Stimulated activated CD4-positive, alpha-beta T cell treated with anti-CD3 and anti-CD28 coated beads, Interleukin-15, amount 100 ng/mL, for 24 hours (primary cell): ENCODE measurements around the gene CAPN8.

Experiments used
- DNase-seq: peaks from one replicate; pipeline ENCODE4 v3.0.0-alpha.2; 2020

CAPN8 gene

DNA sequence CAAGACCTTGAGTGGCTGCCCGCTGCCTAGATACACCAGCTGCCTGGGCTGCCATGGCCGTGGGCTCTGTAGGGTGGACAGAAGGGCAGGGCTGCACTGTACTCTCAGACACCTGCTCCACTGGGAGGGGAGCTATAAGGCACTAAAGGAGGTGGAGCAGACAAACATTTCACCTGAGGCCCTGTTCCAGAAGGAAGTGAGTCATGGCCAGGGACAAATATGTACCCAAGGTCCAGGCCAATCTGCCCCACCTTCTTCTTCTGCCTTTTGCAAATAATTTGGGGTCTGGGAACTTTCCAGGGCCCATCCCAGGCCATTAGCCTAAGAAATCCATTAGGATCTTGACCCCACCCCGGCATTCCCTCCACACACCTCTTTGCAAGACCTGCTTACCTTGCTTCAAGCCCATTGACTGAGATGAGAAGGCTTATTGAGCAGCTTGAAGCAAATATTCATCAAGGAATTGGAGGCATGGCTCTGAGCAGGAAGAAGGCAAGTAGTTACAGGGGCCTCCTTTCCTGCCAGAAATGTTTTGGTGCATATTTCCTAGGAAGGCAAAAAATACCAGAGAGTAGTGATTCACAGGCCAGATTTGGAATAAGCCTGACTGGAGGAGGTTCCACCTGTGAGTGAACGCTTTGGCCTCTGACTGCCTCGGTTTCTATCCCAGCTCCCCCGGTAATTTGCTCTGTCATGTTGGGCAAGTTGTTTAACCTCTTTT lies at the start of gene CAPN8:
TSS of gene CAPN8 (minus strand) at position 110 of the 721 bp plus-strand sequence. CDS start at position 55, 55 bp downstream.
- no peak for DNase-seq

DNA sequence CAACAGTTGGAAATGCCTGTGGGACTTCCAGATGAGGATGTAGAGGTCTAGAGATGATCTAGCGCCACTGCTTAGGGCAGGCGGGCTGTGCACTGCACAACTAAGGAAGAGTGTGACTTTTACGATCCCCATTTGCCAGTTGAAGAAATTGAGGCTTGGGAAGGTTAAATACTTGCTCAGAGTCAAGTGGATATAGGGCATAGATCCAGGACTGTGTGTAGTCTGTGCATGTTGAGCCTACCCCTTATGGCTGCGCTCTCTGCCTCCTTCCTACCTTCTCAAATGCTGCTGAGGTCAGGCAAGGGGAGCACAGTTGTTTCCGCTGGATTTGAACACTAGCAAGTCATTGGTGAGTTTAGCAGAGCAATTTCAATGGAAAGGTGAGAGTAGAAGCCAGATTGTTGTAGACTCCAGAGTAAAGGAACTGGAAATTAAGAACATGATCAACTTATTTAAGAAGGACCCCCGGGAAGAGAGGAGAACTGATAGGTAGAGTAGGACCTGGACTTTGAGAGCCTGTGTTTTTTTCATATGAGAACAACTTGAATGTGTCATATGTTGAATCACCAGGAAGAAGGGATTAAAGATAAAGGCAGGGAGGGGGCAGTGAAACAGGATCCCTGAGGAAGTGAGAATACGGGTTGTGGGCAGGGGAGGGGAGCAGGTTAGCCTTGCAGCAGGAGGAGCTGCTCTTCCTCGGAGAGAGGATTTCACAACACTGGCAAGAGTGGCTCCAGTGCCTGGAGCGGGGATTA lies 49.5 kb upstream of the CAPN8 start:
- DNase-seq = no peak

DNA sequence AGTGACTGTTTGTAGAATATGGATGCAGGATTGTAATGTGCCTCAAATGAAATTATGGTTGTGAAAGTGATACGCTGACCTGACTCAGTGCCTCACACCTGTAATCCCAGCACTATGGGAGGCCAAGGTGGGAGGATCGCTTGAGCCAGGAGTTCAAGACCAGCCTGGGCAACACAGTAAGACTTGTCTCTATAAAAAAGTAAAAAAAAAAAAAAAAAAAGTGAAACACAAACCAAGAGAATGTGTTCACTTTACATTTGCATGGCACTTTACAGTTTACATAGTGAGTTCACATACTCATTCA lies 48.9 kb upstream of the CAPN8 start:
- DNase-seq = no peak

DNA sequence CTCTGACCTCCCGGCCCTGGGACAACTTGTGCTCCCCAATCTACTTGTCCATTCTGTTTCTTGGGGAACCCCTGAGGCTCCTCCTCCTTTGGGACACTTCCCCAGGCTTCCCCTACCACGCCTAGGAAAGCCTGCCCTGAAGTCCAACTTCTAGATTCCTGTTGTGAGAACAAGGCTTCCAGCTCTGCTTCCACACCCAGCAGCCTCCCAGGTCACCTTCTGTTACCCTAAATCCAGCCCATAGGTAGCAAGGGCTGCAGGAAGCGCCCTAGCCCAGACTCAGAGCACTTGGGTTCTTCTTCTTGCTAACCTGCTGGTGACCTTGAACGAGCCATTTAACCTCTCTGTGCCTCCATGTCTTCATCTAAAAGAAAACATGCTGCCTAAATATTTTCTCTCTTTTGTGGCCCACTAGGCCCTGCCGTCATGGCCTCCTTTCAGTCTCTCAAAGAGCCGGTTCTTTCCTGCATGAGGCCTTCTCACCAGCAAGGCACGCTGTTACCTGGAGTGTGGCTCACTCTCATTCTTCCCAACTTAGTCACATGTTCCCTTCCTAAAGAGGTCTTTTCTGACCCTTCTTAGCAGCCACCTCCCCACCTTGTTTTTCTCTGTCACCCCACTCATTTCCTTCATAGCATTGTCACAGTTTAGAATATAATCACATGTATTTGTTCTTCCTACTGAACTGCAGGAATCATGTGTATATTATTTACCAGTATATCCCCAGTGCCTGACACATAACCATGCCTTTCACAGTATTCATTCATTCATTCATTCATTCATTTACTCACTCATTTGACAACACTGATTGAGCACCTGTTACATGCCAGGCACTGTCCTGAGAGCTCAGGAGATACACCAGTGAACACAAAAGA lies 48.3 kb upstream of the CAPN8 start:
- DNase-seq = peak; percentile 20

DNA sequence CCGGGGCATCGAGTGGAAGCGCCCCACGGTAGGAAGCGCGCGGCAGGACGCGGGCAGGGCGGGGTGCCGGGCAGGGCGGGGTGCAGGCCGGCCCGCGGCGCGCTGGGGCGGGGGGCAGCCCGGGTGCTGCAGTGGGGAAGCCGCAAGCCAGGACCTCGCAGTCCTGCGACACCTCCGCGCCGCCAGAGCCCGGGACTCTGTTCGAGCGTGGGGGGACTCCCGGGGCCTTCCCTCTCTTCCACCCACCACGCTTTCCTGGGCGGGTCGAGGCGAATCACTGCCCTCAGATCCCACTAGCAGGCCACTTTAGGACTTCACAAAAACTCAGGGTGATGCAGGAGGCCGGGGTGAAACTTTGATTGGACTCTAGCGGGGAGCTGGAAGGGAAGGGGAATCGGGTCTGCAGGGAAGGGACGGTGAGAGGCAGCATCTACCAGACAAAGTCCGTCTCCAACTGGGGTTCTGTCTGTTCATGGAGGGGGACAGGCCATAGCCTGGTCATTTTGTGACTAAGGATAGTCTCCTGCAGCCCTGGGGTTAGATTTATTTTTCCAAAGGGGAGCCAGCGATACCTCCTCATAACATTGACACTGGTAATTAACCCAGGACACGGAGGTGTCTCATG lies 47.5 kb upstream of the CAPN8 start:
- peak; percentile 60 for DNase-seq

DNA sequence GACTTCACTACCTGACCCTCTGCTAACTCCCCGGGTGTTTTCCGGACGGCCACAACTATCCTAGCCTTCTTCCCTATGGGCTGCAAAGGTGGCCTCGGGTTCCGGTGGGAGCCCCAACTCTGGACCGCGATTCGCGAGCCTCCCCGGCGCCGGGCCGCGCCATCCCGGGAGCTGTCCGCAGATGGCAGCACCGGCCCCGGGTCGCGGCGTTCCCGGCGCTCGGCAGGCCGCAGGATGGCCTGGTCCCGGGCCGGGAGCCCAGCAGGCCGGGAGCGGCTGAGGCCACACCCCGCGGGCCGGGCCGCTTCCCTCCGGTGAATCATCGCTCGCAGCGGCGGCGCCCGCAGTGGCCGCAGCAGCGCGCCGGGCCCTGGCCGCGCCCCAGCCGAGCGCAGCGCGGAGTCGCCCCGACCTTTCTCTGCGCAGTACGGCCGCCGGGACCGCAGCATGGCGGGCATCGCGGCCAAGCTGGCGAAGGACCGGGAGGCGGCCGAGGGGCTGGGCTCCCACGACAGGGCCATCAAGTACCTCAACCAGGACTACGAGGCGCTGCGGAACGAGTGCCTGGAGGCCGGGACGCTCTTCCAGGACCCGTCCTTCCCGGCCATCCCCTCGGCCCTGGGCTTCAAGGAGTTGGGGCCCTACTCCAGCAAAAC lies 46.8 kb upstream of the CAPN8 start, which contains the start of gene CAPN2:
TSS of gene CAPN2 (plus strand) at position 346 of the 656 bp plus-strand sequence. CDS start at position 448, 102 bp downstream.
- DNase-seq = peak; percentile 72

DNA sequence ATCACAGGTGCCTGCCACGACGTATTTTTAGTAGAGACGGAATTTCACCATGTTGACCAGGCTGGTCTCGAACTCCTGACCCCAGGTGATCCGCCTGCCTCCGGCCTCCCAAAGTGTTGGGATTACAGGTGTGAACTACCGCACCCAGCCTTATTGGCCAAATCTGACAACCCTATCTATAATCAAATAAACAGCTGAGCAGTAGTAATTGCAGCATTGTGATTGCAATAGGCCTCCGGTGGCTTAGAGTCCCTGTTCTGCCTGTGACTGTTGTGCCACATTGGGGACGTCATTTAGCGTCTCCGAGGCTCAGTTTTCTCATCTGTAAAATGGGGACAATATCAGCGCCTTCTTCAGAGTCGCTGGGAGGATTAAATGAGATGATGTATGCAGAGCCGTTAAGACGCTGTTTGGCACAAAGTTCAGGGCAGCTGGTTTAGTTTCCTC lies 46.3 kb upstream of the CAPN8 start:
- no peak for DNase-seq

DNA sequence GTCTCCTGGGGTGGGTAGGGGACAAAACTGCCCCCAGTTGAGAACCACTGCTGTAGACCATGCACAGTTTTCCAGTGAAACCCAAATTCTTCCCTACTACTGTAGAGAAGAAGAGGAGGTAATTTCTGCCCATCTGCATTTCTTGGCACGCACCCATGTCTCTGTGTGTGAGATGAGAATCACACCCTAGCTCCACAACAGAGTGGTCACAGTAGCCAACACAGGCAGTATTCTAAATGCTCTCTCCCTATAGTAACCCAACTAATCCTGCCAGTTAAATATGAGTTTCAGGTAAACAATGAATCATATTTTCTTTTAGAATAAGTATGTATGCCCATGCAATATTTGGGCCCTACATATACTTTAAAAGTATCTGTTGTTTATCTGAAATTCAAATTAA lies 45.7 kb upstream of the CAPN8 start:
- DNase-seq = no peak

DNA sequence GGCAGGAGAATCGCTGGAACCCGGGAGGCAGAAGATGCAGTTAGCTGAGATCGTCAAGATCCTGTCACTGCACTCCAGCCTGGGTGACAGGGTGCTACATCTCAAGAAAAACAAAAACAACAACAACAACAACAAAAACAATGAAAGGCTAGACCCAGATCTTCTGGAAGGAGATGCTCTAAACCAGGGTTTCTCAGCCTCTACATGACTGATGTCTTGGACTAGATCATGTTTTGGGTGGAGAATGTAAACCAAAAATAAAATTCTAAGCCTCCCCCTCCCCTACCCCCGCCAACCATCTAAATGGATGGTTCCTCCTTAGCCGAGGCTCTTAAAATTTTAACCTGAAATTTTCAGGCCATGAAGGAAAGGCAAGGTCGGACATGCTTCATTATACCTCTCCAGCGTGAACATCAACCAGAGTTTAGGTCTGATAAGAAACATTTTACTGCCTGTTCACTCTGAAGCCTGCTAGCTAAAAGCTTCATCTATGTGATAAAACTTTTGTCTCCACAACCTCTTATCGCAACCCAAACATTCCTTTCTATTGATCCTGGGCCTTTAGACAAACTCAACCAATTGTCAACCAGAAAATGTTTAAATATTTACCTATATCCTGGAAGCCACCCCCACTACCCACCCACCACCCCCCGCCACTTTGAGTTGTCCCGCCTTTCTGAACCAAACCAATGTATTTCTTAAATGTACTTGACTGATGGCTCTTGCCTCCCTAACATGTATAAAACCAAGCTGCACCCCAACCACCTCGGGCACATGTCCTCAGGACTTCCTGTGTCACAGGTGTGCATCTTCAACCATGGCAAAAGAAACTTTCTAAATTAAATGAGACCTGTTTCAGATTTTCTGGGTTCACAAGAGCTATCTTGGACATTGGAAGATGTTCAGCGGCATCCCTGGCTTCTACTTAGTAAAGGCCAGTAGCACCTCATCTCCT lies 45.0 kb upstream of the CAPN8 start:
- DNase-seq = no peak

DNA sequence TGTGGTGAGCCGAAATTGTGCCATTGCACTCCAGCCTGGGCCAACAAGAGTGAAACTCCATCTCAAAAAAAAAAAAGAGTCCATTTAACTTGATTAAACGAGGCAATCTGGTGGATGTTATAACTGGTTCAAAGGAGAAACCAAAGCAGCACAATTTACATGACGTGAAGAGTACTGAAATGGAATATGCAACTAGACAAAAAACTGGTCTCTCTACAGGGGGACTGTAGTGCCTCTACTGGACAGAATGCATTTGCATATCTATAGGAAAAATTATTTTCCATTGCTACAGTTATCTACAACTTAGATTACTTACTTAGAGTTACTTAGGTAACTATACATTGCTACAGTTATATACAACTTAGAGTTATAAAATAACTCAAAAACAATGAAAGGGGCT lies 44.1 kb upstream of the CAPN8 start:
- DNase-seq = no peak

DNA sequence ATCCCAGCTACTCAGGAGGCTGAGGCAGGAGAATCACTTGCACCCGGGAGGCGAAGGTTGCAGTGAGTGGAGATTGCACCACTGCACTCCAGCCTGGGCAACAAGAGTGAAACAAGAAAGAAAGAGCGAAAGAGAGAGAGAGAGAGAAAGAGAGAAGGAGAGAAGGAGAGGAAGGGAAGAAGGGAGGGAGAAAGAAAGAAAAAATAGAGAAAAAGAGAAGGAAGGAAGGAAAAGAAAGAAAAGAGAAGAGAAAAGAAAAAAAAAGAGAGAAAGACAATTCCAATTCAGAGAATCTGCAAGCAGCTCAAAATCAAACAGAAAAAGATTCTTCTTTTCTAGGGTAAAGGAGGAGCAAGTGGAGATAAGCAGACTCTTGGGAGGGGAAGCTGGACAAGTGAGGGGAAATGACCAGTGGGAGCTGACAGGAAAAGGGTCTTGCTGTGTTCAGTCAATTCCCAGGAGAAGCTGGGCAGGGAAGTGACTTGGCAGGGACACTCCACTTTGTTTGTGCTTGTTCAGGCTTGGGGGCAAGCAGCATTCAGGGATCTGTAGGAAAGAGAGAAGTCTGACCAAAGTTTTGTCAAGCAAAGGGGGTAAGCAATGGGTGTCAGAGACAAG lies 43.3 kb upstream of the CAPN8 start:
- DNase-seq = no peak

DNA sequence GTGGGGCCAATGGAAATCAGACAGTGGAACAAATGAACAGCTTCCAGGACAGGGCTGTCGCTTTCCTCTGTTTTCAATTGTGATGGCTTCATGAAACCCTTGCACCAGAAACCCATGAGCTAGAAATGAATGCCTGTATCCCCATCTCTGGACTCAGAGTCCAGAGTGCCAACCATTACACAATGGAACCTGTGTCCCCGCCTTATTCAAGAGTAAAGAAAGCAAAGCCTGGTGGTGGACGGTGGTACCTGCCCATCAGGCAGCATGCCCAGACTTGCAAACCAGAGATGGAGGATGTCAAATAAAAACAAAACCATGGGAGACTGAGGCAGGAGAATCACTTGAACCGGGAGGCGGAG lies 42.5 kb upstream of the CAPN8 start:
- DNase-seq = no peak

DNA sequence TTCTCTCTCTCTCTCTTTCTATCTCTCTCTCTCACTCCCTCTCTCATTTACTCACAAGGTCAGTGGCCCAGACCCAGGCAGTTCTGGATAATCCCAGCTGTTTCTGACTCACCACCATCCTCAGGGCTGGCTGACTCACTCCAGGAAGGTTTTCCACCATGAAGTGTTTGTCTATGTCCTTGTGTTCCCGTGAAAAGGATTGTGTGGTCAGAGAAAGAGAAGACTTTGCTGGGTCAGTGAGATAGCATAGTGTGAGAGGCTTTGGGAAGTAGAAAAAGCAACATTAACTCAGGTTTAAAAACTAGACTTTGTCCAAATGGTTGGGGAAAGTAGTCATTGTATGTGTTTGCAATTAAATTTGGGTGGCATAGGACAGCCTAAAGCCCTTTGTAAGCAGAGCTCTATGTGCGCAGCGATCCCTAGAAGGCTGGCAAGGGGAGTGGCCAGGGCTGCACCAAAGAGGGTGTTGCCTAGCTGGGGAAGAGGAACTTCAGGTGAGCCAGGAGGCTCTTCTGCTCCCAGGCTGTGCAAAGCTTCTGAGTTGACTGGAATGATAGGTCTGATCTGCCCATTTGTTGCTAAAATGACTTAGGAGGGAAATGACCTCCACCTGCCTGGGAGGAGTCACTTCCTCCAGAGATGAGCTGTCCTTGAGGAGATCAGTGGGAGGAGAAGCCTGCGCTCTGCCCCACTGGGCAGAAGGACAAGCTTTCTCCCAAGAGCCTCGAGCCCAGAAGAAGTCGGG lies 41.9 kb upstream of the CAPN8 start:
- DNase-seq = no peak

DNA sequence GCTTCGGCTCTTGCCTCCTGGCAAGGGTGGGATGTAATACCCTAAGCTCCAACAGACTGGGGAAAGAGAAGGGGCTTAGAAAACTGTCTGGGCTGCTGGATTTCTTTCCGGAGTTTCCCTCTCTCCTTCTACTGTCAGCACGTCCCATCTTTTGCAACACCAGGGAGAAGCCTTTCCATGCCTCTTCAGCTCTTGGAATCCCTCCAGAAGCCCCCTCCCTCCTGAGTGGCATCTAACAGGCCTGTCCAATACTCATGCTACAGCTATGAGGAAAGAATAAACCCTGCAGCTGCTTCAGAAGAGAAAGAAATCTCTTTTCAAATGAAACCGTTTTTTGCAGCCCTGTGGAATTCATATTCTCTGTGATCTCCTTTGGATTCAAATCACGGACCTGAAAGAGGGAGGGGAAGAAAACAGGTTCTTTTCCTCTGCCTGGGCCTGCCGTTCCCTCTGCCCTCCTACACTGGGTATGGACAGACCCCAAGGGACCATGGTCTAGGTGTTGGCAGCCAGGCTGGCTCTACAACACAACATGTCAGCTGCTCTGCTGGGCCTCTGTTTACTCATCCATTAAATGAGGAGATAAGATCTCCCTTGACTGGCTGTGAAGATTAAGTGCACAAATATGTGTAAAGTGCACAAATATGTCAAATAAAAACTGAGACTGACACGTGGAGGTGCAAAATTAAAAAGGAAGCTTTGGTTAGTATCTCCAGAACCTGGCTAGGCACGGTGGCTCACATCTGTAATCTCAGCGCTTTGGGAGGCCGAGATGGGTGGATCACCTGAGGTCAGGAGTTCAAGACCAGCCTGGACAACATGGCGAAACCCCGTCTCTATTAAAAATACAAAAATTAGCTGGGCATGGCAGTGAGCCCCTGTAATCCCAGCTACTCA lies 40.8 kb upstream of the CAPN8 start:
- DNase-seq = no peak

DNA sequence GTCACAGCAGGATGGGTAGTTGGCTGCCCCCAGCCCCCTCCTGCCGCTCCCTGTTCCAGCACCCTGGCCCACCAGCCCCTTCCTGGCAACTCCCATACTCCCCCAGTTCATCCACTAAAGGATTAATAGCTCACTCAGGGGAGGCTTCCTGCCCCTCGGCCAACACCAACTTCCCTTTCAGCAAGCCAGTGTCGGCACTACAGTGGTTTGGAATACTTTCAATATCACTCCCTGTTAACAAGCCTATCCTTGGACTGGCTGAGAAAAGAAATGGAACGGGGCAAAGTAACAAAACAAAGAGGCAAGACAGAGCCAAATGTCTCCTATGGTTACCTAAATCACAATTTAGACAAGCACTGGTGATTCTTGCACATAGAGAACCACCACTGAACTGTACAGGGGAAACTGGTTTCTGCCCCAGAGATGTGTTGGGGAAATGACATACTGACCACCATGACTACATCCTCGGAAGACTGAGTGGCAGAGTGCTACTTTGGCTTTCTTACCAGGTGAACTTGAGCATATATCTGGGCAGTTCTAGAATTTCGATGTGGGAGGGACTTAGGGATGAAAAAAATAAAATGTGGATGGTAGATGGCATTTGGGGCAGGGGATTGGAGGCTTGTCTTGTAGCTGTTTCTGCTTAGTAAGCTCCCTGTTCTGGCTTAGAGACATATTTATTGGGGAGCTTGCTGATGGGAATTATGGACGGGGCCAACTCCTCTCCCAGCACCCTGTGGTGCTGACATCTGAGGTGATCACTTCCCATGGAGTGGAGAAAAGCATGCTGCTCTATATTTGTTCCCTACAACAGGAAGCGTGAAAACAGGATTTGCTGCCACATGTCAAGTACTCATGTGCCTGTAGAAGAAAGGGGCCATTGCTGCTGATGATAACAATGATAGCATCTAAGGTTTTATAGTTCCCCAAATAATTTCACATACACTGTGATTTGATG lies 39.7 kb upstream of the CAPN8 start:
- no peak for DNase-seq

DNA sequence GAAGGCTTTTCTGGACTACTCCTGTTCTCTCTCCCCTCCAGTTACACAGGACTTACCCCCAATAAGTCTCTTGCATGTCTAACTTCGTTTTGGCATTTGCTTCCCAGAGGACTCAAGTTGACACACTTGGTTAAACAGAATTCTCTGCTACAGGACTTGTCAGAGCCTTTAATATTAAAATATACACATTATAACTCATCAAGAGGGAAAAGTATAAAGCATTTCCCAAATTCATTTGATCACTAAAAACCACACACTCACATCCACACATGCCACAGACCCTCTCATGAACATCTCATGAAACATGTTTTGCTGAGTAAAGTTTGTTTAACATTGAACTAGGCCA lies 38.1 kb upstream of the CAPN8 start:
- DNase-seq = no peak

DNA sequence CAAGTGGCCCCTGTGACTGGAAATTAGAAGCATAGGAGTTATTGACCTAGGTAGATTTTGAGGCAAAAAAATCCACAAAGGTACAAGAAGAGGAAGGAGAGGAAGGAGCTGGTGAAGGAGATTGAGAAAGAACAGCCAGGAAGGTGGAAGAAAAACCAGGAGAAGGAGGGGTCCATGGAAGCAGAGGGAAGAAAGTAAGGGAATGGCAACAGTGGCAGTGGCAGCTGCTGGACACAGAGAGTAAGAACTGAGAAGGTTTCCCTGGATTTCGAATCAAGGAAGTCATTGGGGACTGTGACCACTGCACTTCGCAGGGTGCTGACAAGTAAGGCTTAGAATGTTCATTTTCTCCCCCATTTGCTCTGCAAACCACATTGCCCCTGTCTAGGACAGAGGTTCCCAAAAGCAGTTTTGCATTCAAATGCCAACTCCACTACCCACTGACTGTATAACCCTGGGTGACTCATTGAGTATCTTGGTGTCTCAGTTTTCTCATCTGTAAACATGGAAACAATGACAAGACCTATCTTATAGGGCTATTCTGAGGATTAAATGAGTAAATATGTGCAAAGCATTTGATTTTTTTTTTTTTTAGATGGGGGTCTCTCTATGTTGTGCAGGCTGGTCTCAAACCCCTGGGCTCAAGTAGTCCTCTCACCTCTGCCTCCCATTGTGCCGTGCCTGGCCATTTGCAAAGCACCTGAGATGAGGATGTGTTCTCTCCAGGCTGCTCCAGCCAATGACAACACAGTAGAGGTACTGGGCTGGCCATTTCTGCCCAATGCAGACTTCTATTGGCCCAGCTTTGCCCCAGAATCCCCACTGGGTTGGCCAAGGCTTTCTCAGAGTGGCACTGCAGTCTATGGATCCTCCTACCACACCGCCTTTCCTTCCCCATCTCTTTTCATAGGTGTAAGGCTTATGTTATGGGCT lies 37.5 kb upstream of the CAPN8 start:
- peak; percentile 23 for DNase-seq
